LNCaP clone FGC (cell line): Measurements from ENCODE around the gene KRTAP10-8.
"Not testable (repeated sequence)": the region's sequence is repeated elsewhere in the genome, so short reads cannot be mapped to it uniquely, and the experiment has no call there.

ENCODE experiments used
- DNase-seq: peaks from one replicate; pipeline ENCODE4 v3.0.0-alpha.2; 2011; ENCODE audit warnings: low read depth
- H3K4me3 ChIP-seq: 2 replicates; pipeline ENCODE4 v1.5.1; 2011; ENCODE audit warnings: mild to moderate bottlenecking, low read depth, low read length, control low read depth
- CTCF ChIP-seq: IDR thresholded peaks from 2 replicates; pipeline ENCODE4 v1.5.1; 2012; ENCODE audit warnings: mild to moderate bottlenecking; ENCODE audit not compliant: control insufficient read depth, insufficient read depth; ENCODE audit errors: extremely low read depth

The KRTAP10-8 gene

DNA sequence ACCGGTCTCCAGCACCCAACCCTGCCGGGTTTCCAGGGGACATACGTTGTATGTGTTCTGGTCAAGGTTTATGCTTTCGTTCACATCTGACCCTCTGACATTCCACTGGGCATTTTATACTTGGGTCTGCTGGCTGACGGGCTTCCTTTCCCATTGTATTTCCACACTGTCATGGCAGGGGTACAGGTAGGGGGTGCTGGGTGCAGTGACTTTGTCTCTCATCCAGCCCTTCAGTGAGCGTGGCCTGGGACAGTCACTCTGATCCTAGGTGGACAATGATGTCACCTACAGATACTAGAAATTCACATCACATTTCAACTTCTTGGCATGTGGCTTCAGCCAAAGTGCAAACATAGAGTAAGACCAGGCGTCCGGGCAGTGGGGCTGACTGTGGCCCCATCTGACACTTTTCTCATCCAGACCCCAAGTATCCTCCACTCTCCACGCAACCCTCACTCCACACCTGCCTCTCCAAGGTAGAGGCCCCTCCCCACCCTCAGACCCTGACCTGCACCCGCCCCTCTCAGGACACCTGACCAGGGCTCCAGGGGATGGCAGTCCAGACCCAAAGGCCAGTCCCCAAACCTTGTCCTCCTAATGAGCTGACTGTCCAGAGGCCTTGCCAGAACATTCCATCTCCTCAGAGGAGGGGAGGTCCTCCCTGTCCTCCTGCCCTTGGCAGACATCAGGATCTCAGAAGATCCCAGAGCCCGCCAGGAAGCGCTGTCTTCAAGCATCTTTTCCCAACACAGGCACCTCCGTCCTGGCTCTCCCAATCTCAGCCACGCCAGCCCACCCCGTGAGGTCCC is 24.5 kb downstream of the KRTAP10-8 start:
- no peak for DNase-seq
- no peak overlapping the region for H3K4me3 ChIP-seq
- no peak for TF ChIP-seq CTCF

GRCh38 chr21:44637018-44637850 is 25.4 kb downstream of the KRTAP10-8 start, which contains the start of gene KRTAP10-10:
TSS of gene KRTAP10-10 (plus strand) at chr21:44637356. CDS start at chr21:44637418, 62 bp downstream.
- TF ChIP-seq CTCF, result no peak
- no peak within 1 kb of the TSS for H3K4me3 ChIP-seq
- DNase-seq, result no peak

DNA sequence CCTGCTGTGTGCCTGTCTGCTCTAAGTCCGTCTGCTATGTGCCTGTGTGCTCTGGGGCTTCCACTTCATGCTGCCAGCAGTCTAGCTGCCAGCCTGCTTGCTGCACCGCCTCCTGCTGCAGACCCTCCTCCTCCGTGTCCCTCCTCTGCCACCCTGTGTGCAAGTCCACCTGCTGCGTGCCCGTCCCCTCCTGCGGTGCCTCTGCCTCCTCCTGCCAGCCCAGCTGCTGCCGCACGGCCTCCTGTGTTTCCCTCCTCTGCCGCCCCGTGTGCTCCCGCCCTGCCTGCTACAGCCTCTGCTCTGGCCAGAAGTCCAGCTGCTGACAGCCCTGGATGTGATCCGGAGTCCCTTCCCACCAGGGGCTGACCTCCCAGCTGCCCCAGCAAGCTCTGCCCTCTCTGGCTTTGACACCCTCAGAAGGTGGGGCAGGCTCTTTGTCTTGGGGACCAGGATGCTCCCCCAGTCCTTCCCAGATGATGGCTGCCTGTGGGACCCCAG is 26.0 kb downstream of the KRTAP10-8 start:
- not testable (repeated sequence) for DNase-seq, H3K4me3 ChIP-seq

DNA sequence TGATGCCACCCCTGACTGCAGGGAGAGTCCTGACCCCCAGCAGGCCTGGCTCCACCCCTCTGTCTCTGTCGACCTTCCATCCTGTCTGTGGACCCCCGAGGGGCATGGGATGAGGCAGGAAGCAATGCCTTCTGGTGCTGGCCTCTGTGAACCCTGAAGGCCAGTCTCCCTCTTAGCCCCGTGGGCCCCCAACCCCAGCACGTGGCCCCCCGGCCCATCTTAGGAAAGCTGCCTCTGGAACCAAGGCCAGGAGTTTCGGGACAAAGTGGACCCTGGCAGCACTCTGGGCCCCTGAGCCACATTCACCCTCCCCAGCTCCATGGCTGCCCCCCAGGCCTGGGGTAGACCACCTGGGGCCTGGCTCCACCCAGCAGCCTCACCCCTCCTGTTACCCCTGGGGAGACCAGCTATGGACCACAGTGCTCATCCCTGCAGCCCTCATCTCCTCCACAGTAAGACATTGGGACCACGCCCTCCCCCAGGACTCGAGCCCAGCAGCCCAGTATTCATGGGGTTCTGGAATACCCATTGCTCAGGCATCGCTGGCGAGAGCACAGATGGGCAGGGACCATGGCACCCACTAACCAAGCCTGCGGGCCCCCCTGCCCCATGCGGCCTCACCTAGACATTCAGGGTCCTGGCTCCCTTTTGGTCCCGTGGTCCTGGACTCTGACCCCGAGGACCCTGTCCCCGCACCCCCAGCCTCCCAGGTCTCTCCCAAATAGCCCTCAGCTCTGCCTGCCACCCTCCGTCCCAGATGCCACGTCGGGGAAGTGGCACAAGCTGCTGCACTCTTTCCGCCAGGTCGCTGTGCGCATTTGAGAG is 26.8 kb downstream of the KRTAP10-8 start:
- DNase-seq, H3K4me3 ChIP-seq: not testable (repeated sequence)

DNA sequence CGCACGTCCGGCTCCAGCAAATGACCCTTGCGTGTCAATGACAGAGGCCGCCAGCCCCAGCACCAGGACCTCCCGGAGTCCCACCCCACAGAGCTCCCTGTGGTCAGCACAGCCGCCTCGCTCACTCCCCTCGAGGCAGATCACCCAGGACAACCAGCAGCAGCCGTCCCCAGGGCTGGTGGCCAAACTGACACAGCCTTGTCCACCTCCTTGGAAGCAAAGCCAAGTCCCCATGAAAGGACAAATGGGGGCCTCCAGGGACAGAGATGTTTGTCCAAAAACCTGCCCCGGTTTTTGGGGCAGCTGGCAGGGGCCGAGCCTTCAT is 27.4 kb downstream of the KRTAP10-8 start:
- TF ChIP-seq CTCF, result no peak
- DNase-seq, result no peak
- H3K4me3 ChIP-seq, result no peak overlapping the region

- TF ChIP-seq CTCF, result no peak
- H3K4me3 ChIP-seq, result no peak overlapping the region
- no peak for DNase-seq
Observed at GRCh38 chr21:44640761-44641160, 28.9 kb downstream of the KRTAP10-8 start.

DNA sequence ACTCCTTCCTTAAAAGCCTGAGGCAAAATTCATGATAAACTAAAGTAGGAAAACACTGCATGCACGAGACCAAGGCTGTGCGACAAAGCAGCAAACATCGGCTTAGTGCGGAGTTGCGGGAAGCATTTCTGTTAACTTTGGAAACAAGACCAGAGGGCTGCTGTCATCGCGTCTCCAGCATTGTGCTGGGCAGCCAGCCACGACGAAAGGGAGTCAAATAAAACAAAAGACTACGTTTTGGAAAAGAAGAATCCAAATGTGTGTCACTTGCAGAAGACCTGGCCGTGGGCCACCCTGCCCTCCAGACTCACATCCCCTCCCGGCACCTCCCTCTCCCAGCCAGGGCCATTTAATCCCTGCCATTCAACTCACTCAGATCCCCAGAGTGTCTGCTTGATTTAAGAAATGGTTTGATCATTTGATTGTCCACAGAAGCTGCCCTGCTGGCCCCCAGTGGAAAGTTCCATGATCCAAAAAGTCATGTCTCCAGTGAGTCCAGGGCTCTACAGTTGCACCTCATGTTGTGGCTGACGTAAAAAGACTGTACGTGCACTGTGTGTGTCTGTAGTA is 31.9 kb downstream of the KRTAP10-8 start:
- DNase-seq, result no peak
- no peak for TF ChIP-seq CTCF

More for the DNA sequence above, 31.9 kb downstream of the KRTAP10-8 start:
- no peak overlapping the region for H3K4me3 ChIP-seq
